ENCODE results near the gene ZNF747.
A peak's percentile ranks its signal among the peaks of the same experiment; 100 is the strongest.

The ZNF747 gene

DNA sequence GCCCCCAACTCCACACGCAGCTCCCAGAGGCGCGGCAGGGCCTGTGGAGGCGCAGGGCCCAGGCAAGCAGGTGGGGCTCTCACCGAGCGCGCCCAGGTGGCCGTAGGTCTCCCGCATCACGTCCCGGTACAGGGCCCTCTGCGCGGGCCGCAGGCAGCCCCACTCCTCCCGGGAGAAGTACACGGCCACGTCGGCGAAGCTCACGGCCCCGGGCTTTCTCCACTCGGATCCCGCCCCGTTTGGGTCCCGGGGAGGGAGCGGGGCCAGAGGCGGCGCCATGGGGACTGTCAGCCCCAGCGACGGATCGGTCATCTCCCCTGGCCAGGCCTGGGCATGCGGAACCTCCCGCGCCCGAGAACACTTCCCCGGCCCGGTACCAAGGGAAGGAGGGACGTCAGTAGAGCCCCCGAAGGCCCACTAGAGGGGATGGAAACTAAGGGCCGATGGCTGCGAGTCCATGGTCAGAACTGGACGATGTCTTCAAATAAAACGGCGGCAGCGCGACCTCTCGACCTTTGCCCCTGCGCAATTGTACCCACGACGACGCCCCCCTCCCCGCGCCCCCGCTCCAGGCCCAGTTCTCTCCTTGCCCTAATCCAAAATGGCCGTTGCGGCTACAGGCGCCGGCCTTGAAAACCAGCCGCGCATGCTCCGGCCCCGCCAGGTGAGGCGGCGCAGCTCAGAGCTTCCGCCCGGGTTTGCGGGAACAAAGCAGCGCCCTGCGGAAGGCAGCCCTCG, at the start of gene ZNF747:
TSS of gene ZNF747 (minus strand) at position 491 of the 738 bp plus-strand sequence. CDS start at position 312, 179 bp downstream.
- DNase-seq (ENCODE audit: low read depth in 2 of 2) = peak; percentile 86 to 88

GRCh38 chr16:30582611-30583340, 48.1 kb upstream of the ZNF747 start:
- DNase-seq (ENCODE audit: low read depth in 2 of 2) = no peak

DNA sequence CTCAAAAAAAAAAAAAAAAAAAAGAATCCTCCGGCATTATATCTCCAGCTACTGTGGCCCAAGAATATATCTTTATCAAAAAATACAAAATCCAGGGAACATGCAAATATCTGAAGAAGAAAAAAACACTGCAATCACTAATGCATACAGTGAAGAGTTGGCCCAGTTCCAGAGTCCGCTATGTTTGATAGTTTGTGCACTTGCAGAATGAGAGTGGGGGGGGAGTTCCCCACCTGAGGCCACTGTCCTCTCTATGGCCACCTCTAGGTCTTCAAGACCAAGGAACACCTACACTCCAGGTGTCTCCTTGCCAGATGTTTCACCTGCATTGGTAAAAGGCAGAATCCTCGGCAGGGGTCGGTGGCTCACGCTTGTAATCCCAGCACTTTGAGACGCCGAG, 46.8 kb upstream of the ZNF747 start:
- DNase-seq (ENCODE audit: low read depth in 2 of 2) = no peak

- no peak for DNase-seq (ENCODE audit: low read depth in 2 of 2)
These were observed 40.0 kb upstream of the ZNF747 start for GRCh38 chr16:30574678-30575077.

DNA sequence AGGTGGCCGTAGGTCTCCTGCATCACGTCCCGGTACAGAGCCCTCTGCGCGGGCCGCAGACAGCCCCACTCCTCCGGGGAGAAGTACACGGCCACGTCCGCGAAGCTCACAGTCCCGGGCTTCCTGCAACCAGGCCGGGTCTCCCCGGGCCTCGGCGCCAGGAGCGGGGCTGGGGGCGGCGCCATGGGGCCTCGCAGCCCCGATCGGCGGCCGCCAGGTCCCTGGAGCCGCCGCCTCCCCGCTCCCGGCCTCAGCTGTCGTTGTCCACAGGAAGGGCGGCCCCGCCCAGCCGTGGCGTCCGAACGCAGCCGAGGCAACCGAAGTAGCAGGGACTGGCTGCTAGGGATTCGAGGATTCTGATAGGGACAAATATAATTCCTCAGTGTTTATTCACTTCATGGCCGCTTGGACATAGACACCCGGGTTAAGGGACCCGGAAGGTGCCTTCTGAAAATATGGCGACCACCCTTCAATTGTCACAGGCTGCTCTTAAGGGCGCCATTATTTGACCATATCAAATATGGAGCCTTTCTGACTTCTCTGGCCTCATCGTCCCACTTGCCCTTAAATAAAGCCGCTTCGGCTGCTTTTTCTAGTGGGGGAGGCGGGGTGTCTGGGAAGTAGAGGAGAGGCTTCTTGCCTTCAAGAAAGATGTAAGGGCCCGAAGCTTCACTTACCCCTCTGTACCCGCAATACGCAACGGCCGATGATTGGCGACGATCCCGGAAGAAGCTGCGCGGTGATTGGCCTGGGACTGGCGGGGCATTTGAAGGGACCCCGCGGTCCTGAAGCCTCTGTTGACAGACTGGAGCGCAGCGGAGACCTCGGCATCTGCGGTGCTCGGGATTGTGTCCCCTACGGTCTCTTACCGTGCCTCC, 37.0 kb upstream of the ZNF747 start, which contains the start of gene ZNF688:
TSS of gene ZNF688 (minus strand) at position 270 of the 878 bp plus-strand sequence. CDS start at position 185, 85 bp downstream.
- DNase-seq (ENCODE audit: low read depth in 2 of 2) = peak; percentile 84 to 89

GRCh38 chr16:30570636-30571444, 36.2 kb upstream of the ZNF747 start:
- no peak for DNase-seq (ENCODE audit: low read depth in 2 of 2)

DNA sequence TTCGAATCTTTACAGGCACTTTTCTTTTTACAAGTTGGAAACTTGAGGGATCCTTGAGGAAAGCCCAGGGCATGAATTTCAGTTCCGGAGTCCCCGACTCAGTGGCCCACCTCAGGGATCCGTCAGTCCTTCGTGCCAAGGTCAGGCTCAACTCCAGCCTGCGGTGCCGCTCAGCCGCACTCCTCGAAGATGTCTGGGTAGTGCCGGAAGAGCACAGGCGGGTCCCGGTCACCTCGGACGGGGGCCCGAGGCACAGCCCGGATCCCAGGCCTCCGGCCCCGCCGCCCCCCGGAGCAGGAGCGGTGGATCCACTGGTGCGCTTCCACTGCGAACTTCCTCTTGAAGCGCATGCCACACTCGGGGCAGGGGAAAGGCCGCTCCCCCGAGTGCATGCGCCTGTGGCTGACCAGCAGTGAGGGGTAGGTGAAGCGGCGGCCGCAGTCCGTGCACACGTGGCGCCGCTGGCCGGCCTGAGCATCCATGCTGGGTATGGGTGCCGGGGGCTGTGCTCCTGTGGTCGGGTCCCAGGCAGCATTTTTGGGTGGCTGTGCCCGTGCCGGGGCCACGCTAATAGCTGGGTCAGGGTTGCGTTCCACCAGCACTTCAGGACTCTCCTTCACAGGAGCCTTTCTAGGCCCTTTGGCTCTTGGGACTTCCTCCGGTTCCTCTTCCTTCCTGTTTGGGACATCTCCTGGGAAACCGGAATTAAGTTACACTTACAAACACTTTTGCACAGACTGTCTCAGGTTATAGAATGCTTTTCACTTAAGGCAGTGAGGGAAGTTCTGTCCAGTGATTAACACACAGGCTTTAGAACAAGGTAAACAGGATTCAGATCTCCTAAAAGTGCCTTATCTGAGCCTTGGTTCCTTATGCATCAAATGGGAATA, 35.3 kb upstream of the ZNF747 start:
- DNase-seq (ENCODE audit: low read depth in 2 of 2) = no peak

GRCh38 chr16:30569281-30569680, 34.6 kb upstream of the ZNF747 start:
- no peak for DNase-seq (ENCODE audit: low read depth in 2 of 2)

DNA sequence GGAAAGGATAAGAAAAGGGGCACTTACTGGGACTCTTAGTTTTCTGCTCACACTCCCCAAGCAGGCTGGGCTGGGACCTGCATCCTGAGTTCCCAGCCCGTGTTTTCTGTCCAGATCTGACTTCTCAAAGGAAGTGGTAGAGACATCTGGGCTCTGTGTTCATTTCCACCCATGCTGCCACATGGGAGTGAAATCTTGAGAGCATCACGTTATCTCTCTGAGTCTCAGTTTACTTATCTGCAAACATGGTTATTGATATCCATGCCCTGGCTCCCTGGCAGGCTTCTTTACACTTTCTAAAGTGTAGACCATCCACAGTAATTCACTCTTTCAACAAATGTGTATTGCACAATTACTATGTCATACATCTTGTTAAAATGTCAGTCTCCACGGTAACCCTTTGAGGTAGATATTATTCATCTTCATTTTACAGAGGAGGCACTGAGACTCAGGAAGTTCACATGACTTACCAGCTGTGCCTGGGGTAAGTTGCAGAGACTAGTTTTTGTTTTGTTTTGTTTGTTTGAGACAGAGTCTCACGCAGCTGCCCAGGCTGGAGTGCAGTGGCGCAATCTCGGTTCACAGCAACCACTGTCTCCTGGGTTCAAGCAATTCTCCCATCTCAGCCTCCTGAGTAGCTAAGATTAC, 33.5 kb upstream of the ZNF747 start:
- DNase-seq (ENCODE audit: low read depth in 2 of 2) = no peak

GRCh38 chr16:30567160-30567990, 32.7 kb upstream of the ZNF747 start:
- DNase-seq (ENCODE audit: low read depth in 2 of 2) = no peak

DNA sequence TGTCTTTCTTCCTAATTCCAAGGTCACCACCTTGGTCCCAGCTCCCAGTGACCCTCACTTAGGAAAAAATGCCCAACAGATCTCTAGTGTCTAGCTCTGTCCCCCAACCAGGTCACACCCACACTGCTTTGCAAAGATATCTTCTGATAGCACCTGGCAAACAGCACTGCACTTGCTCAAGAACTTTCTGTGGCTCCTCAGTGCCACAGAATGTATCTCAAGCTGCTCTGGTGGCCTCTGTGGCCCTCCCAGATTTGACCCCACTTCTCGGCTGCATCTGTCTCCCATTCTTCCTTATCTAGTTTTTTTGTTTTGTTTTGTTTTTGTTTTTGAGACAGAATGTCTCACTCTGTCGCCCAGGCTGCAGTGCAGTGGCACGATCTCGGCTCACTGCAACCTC, 31.9 kb upstream of the ZNF747 start:
- DNase-seq (ENCODE audit: low read depth in 2 of 2) = no peak

- no peak for DNase-seq (ENCODE audit: low read depth in 2 of 2)
These were observed 31.3 kb upstream of the ZNF747 start for GRCh38 chr16:30565984-30566383.

DNA sequence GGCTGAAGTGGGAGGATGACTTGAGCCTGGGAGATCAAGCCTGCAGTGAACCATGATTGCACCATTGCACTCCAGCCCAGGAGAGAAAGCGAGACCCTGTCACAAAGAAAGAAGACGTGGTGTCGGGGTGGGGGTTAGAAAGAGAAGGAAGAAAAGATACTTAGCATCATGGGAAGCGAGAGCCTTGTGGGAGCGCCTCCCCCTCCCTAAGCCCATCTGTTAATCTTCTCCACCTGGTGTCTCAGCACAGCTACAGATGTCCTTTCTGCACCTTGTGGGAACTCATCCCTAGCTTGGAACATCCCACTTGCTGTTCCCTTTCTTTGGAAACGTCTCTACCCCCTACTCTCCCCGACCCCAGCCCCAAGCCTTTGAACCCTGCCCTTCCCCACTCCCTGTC, 30.9 kb upstream of the ZNF747 start:
- no peak for DNase-seq (ENCODE audit: low read depth in 2 of 2)

DNA sequence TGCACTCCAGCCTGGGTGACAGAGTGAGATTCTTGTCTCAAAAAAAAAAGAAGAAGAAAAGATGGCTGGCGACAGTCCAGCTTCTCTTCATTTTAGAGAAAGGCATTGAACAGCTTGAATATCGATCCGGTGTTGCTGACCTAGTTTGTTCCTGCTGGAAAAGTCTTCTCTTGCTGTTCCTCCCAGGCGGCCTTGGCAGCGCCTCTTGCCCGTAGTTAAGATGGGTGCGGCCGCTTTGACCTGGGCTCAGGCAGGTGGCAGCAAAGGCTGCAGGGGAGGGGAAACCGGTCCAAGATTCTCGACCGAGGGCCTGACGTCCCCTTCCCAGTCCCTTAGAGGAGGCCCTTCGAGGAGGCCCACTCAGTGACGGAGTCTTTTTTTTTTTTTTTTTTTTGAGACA, 27.4 kb upstream of the ZNF747 start:
- DNase-seq (ENCODE audit: low read depth in 2 of 2) = no peak

DNA sequence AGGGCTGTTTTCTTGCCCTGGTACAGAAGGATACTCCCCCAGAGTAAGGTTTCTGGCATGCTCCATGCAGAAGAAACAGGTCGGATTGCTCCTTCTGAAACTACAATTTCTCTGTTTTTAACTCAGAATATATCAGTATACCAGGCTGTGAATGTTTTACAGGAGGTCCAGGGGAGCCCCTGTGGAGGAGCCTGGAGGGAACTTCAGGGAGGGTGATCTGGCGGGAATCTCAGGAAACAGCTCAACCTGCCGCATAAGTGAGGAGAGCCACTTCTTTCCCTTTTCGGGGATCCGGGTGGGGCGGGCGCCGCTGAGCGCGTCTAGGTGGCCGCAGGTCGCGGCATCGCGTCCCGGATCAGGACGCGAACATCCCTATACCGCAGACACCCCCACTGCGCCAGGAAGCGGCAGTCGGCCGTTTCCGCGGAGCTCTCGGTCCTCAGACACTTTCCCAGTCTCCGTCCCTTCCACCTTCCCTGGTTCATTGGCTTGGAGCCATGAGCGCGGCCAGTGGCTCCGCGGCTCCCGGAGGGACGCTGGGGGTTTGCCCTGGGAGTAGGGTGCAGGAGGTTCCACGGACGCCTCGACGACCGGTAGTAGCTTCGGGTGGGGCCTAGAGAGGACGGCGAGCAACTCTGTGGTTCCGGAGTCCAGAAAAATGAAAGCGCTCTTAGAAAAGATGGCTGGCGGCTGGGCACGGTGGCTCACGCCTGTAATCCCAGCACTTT, 26.6 kb upstream of the ZNF747 start:
- no peak for DNase-seq (ENCODE audit: low read depth in 2 of 2)

DNA sequence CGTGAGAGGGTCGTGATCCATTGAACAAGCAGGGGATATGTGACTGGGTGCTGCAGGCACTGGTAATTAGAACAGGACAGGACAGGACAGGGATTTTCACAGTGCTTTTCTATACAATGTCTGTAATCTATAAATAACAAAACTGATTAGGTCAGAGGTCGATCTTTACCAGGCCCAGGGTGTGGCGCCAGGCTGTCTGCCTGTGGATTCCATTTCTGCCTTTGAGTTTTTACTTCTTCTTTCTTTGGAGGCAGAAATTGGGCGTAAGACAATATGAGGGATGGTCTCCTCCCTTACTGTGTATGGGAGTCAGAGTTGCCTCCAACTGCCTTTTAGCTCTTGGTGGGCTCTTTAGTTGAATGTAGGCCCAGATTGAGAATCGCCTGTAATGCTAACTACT, 25.0 kb upstream of the ZNF747 start:
- DNase-seq (ENCODE audit: low read depth in 2 of 2) = no peak

DNA sequence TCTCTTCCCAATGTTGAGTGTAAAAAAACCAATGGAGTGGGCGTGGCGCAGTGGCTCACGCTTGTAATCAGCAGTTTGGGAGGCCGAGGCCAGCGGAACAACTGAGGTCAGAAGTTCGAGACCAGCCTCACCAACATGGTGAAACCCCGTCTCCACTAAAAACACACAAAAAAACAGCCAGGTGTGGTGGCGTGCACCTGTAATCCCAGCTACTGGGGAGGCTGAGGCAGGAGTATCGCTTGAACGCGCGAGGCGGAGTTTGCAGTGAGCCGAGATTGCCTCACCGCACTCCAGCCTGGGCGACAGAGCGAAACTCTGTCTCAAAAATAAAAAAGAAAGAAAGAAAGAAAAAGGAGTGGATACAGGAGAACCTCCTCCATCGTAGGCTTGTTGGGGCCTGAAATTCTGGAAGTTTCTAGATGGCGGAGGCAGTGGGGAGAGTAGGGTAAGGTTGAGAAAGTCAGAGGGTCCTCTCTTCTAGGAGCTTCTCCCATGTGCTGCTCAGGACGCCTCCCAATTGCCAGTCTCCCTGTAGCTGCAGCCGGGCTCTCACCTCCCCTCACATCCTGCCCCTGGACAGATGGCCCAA, 24.2 kb upstream of the ZNF747 start:
- DNase-seq (ENCODE audit: low read depth in 2 of 2) = no peak
